Measurements from ENCODE around the gene HMG20A.
A peak's percentile ranks its signal among the peaks of the same experiment; 100 is the strongest.
"Not testable (repeated sequence)": the region's sequence is repeated elsewhere in the genome, so short reads cannot be mapped to it uniquely, and the experiment has no call there.

The HMG20A gene

GRCh38 chr15:77409259-77410156, 11.2 kb upstream of the HMG20A start:
- DNase-seq = no peak

- DNase-seq = not testable (repeated sequence)
These were observed 10.6 kb upstream of the HMG20A start for GRCh38 chr15:77410157-77410500.

GRCh38 chr15:77410701-77411618, 9.7 kb upstream of the HMG20A start:
- no peak for DNase-seq

GRCh38 chr15:77411619-77411976, 9.1 kb upstream of the HMG20A start:
- no peak for DNase-seq

GRCh38 chr15:77412972-77413698, 7.6 kb upstream of the HMG20A start:
- no peak for DNase-seq

GRCh38 chr15:77413699-77414349, 6.9 kb upstream of the HMG20A start:
- no peak for DNase-seq

- DNase-seq = no peak
These were observed 5.8 kb upstream of the HMG20A start for GRCh38 chr15:77414789-77415442.

GRCh38 chr15:77415450-77416147, 5.1 kb upstream of the HMG20A start:
- no peak for DNase-seq

GRCh38 chr15:77416148-77416455, 4.6 kb upstream of the HMG20A start:
- no peak for DNase-seq

- no peak for DNase-seq
These were observed 3.7 kb upstream of the HMG20A start for GRCh38 chr15:77416954-77417353.

- no peak for DNase-seq
These were observed 3.1 kb upstream of the HMG20A start for GRCh38 chr15:77417602-77418001.

GRCh38 chr15:77418391-77418965, 2.2 kb upstream of the HMG20A start:
- DNase-seq = no peak

GRCh38 chr15:77418966-77419835, 1.5 kb upstream of the HMG20A start:
- DNase-seq = peak; percentile 16 to 25

- peak; percentile 98 to 99 for DNase-seq
These were observed 665 bp upstream of the HMG20A start, which contains the start of gene PEAK1 for GRCh38 chr15:77419836-77420609. TSS of gene PEAK1 (minus strand) at chr15:77420104. CDS start at chr15:77181926, 238,178 bp downstream.

- no peak for DNase-seq
These were observed 647 bp downstream of the HMG20A start for GRCh38 chr15:77421370-77421700.

- DNase-seq = no peak
These were observed 4.4 kb downstream of the HMG20A start for GRCh38 chr15:77425104-77425503.

GRCh38 chr15:77426377-77426776, 5.7 kb downstream of the HMG20A start:
- no peak for DNase-seq

- DNase-seq = no peak
These were observed 6.2 kb downstream of the HMG20A start for GRCh38 chr15:77426871-77427270.

- DNase-seq = no peak
These were observed 9.5 kb downstream of the HMG20A start for GRCh38 chr15:77430213-77430612.

Measured in stimulated activated CD4-positive, alpha-beta T cell treated with anti-CD3 and anti-CD28 coated beads, Interleukin-2, amount 100 ng/mL, for 48 hours (primary cell).